CD4-positive, alpha-beta memory T cell (primary cell): ENCODE results near the gene ERP27. TPM values are rescaled to one million over a fixed set of nuclear protein-coding genes. Genes with fewer than 3 reads are reported as not detected.
A peak's percentile ranks its signal among the peaks of the same experiment; 100 is the strongest.

ENCODE experiments used
- CTCF ChIA-PET: fragments of 350-600 bp; sonication (Branson Sonifier 250); formaldehyde crosslinking; loops from one replicate; lab custom pipeline; 2021; ENCODE audit warnings: inconsistent platforms; ENCODE audit not compliant: partially characterized antibody; lab: Charles Lee
- POLR2A ChIA-PET: fragments of 350-600 bp; sonication (Branson Sonifier 250); formaldehyde crosslinking; loops from one replicate; lab custom pipeline; 2021; ENCODE audit not compliant: partially characterized antibody; lab: Charles Lee
- DNase-seq, 5 donors: peaks; one replicate each; pipeline versions ENCODE4 v3.0.0 to v3.0.0-alpha.2; 2020 to 2022; ENCODE audit warnings: mixed read lengths in 1 of 5
- H3K27ac ChIP-seq: one replicate; pipeline ENCODE4 v1.7.0; 2013; ENCODE audit warnings: low read depth, low read length
- H3K27me3 ChIP-seq: 2 replicates; pipeline ENCODE4 v1.7.0; 2013; ENCODE audit warnings: mild to moderate bottlenecking, low read length, moderate library complexity; ENCODE audit not compliant: insufficient read depth
- H3K36me3 ChIP-seq: 2 replicates; pipeline ENCODE4 v1.7.0; 2013; ENCODE audit warnings: mild to moderate bottlenecking, low read length, moderate library complexity; ENCODE audit not compliant: insufficient read depth
- H3K4me1 ChIP-seq: 2 replicates; pipeline ENCODE4 v1.7.0; 2013; ENCODE audit warnings: mild to moderate bottlenecking, low read length, moderate library complexity; ENCODE audit not compliant: insufficient read depth
- H3K4me3 ChIP-seq, 2 donors: one replicate each; pipeline ENCODE4 v1.7.0; 2013; ENCODE audit warnings: low read length in 2 of 2, mild to moderate bottlenecking in 1 of 2
- H3K9me3 ChIP-seq, 2 donors: one replicate each; pipeline ENCODE4 v1.7.0; 2013; ENCODE audit warnings: low read length in 2 of 2, control low read depth in 1 of 2; ENCODE audit not compliant: control insufficient read depth in 1 of 2
- H3K27ac Mint-ChIP-seq, 7 donors: one replicate each; pipeline ENCODE4 v1.8.0; 2020 to 2021; ENCODE audit warnings: mixed read lengths in 7 of 7, mild to moderate bottlenecking in 6 of 7, inconsistent platforms in 3 of 7, moderate library complexity in 3 of 7
- H3K27me3 Mint-ChIP-seq, 2 donors: one replicate each; pipeline ENCODE4 v1.8.0; 2020 to 2021; ENCODE audit warnings: mixed read lengths in 2 of 2
- H3K36me3 Mint-ChIP-seq, 2 donors: one replicate each; pipeline ENCODE4 v1.8.0; 2020 to 2021; ENCODE audit warnings: mixed read lengths in 2 of 2, inconsistent platforms in 1 of 2, mild to moderate bottlenecking in 1 of 2
- H3K4me1 Mint-ChIP-seq, 4 donors: one replicate each; pipeline ENCODE4 v1.8.0; 2020 to 2021; ENCODE audit warnings: mixed read lengths in 4 of 4, mild to moderate bottlenecking in 1 of 4
- H3K4me3 Mint-ChIP-seq, 8 donors: one replicate each; pipeline ENCODE4 v1.8.0; 2020 to 2021; ENCODE audit warnings: mixed read lengths in 8 of 8, mild to moderate bottlenecking in 7 of 8, moderate library complexity in 6 of 8, inconsistent platforms in 3 of 8
- H3K9me3 Mint-ChIP-seq, 8 donors: one replicate each; pipeline ENCODE4 v1.8.0; 2020 to 2021; ENCODE audit warnings: mixed read lengths in 8 of 8, mild to moderate bottlenecking in 5 of 8, inconsistent platforms in 3 of 8, moderate library complexity in 1 of 8
- intact Hi-C: fragments of 100-400 bp; cut with micrococcal nuclease; formaldehyde crosslinking; loops from one replicate; pipeline ENCODE4 v1.15.1; 2023
- polyA plus RNA-seq, 2 donors: library from polyadenylated mRNA; unstranded; fragments of 300-500 nt; fragmentation: Illumina TruSeq; gene quantifications; one replicate each; pipeline ENCODE4 v1.2.3, GENCODE V29; 2021
- total RNA-seq, 2 experiments: library from RNA; stranded (reverse); gene quantifications; one replicate each; pipeline ENCODE4 v1.2.3, GENCODE V29; 2021

The ERP27 gene
- total and polyA plus RNA-seq, 4 experiments from 2014 or later, result 3.4 to 11.5 (median 6.9) TPM

- Histone ChIP-seq H3K27ac (no peak overlapping the region), H3K27me3 (no peaks in the 10 kb centered on the region), H3K4me3 (no peak overlapping the region), H3K4me1 (peaks cover 15% of the 10 kb centered on the region), H3K36me3 (peaks cover 44% of the 10 kb centered on the region), H3K9me3 (no peaks in the 10 kb centered on the region)
- no peaks in the 10 kb centered on the region for H3K9me3 Mint-ChIP-seq
- intact Hi-C loops, result loop anchor here (2.0 to 5.0 kb wide), 3 partner anchors 20 to 73 kb away; partner anchors contain the start of gene MGP
- H3K27me3 Mint-ChIP-seq, result no peaks in the 10 kb centered on the region
- H3K36me3 Mint-ChIP-seq, result peaks cover 64 to 65% of the 10 kb centered on the region in 2 donors
- DNase-seq, result no peak
- H3K4me1 Mint-ChIP-seq, result peaks cover 11 to 34% (median 16%) of the 10 kb centered on the region in 4 donors
- CTCF ChIA-PET, result interaction anchor here (1.0 to 2.3 kb wide), 7 partner anchors 14 to 75 kb away, joined by 3 to 7 read pairs (median 3); no protein-coding TSS in a partner anchor
- POLR2A ChIA-PET, result interaction anchor here (1.0 to 1.9 kb wide), 5 partner anchors 9 to 151 kb away, joined by 3 to 6 read pairs (median 5); partner anchors contain the start of gene ERP27
- H3K27ac Mint-ChIP-seq, result peak overlapping the region; percentile 19 to 80 (median 78)
- H3K4me3 Mint-ChIP-seq, result peak overlapping the region in 1 of 8 donors; percentile 27
Observed at GRCh38 chr12:14920475-14921126, 17.7 kb downstream of the ERP27 start.

- H3K36me3 ChIP-seq, result peaks cover 52% of the 10 kb centered on the region
- no peak overlapping the region for H3K4me3 ChIP-seq
- intact Hi-C loops, result no loop called here
- ChIA-PET POLR2A (no interaction called here), CTCF (interaction anchor here (1.3 to 2.0 kb wide), 2 partner anchors 18 to 76 kb away, joined by 3 to 5 read pairs; no protein-coding TSS in a partner anchor)
- Mint-ChIP-seq H3K27me3 (no peaks in the 10 kb centered on the region), H3K27ac (peak overlapping the region in 2 of 7 donors; percentile 9 to 53), H3K4me1 (peaks cover 11 to 34% (median 16%) of the 10 kb centered on the region in 4 donors), H3K36me3 (peaks cover 75 to 76% of the 10 kb centered on the region in 2 donors), H3K9me3 (no peaks in the 10 kb centered on the region), H3K4me3 (no peak overlapping the region)
- H3K4me1 ChIP-seq, result peaks cover 15% of the 10 kb centered on the region
- H3K27me3 ChIP-seq, result no peaks in the 10 kb centered on the region
- H3K27ac ChIP-seq, result no peak overlapping the region
- DNase-seq, result no peak
- H3K9me3 ChIP-seq, result no peaks in the 10 kb centered on the region
Observed at GRCh38 chr12:14919455-14919854, 18.9 kb downstream of the ERP27 start.

- ChIA-PET CTCF (no interaction called here), POLR2A (no interaction called here)
- H3K36me3 ChIP-seq, result peaks cover 68% of the 10 kb centered on the region
- Mint-ChIP-seq H3K27me3 (no peaks in the 10 kb centered on the region), H3K9me3 (peaks cover 0 to 2% (median 0%) of the 10 kb centered on the region in 8 donors), H3K36me3 (peaks cover 88 to 89% of the 10 kb centered on the region in 2 donors), H3K4me3 (no peak overlapping the region), H3K4me1 (peaks cover 5 to 16% (median 8%) of the 10 kb centered on the region in 4 donors), H3K27ac (peak overlapping the region in 1 of 7 donors; percentile 44)
- no peaks in the 10 kb centered on the region for H3K27me3 ChIP-seq
- intact Hi-C loops, result no loop called here
- no peaks in the 10 kb centered on the region for H3K9me3 ChIP-seq
- no peak overlapping the region for H3K27ac ChIP-seq
- no peak for DNase-seq
- H3K4me1 ChIP-seq, result peaks cover 4% of the 10 kb centered on the region
- H3K4me3 ChIP-seq, result no peak overlapping the region
Observed at GRCh38 chr12:14915736-14916135, 22.6 kb downstream of the ERP27 start.

GRCh38 chr12:14913381-14913781 is 25.0 kb downstream of the ERP27 start:
- peaks cover 82% of the 10 kb centered on the region in 2 donors for H3K36me3 Mint-ChIP-seq
- peaks cover 0 to 7% (median 2%) of the 10 kb centered on the region in 4 donors for H3K4me1 Mint-ChIP-seq
- no peaks in the 10 kb centered on the region for H3K4me1 ChIP-seq
- peak overlapping the region in 2 of 7 donors; percentile 18 to 26 for H3K27ac Mint-ChIP-seq
- H3K4me3 Mint-ChIP-seq, result no peak overlapping the region
- POLR2A ChIA-PET, result no interaction called here
- H3K27me3 Mint-ChIP-seq, result no peaks in the 10 kb centered on the region
- peaks cover 0 to 2% (median 0%) of the 10 kb centered on the region in 8 donors for H3K9me3 Mint-ChIP-seq
- peaks cover 50% of the 10 kb centered on the region for H3K36me3 ChIP-seq
- H3K27ac ChIP-seq, result no peak overlapping the region
- intact Hi-C loops, result no loop called here
- DNase-seq, result no peak
- H3K4me3 ChIP-seq, result no peak overlapping the region
- H3K27me3 ChIP-seq, result no peaks in the 10 kb centered on the region
- H3K9me3 ChIP-seq, result no peaks in the 10 kb centered on the region
- CTCF ChIA-PET, result interaction anchor here (1.8 kb wide), 1 partner anchor 24 kb away, joined by 8 read pairs; the partner anchor contains the start of gene ERP27

GRCh38 chr12:14911131-14911530 is 27.2 kb downstream of the ERP27 start:
- no peak overlapping the region for H3K4me3 Mint-ChIP-seq
- peaks cover 71 to 72% of the 10 kb centered on the region in 2 donors for H3K36me3 Mint-ChIP-seq

GRCh38 chr12:14910090-14910915 is 28.0 kb downstream of the ERP27 start:
- H3K9me3 ChIP-seq, result no peaks in the 10 kb centered on the region
- no peak overlapping the region for H3K4me3 ChIP-seq
- peaks cover 3 to 13% (median 6%) of the 10 kb centered on the region in 4 donors for H3K4me1 Mint-ChIP-seq
- no peak for DNase-seq
- H3K27ac Mint-ChIP-seq, result peak overlapping the region in 4 of 7 donors; percentile 22 to 78 (median 48)
- H3K36me3 ChIP-seq, result peaks cover 21% of the 10 kb centered on the region
- H3K36me3 Mint-ChIP-seq, result peaks cover 65 to 66% of the 10 kb centered on the region in 2 donors
- intact Hi-C loops, result no loop called here
- H3K27me3 ChIP-seq, result no peaks in the 10 kb centered on the region
- H3K4me1 ChIP-seq, result peaks cover under 1% of the 10 kb centered on the region
- no peak overlapping the region for H3K27ac ChIP-seq
- H3K4me3 Mint-ChIP-seq, result no peak overlapping the region
- H3K27me3 Mint-ChIP-seq, result no peaks in the 10 kb centered on the region
- ChIA-PET POLR2A (no interaction called here), CTCF (interaction anchor here (0.9 kb wide), 1 partner anchor 28 kb away, joined by 3 read pairs; the partner anchor contains the start of gene ERP27)
- peaks cover 0 to 2% (median 0%) of the 10 kb centered on the region in 8 donors for H3K9me3 Mint-ChIP-seq

More at GRCh38 chr12:14911131-14911530, 27.2 kb downstream of the ERP27 start:
- Histone ChIP-seq H3K4me3 (no peak overlapping the region), H3K27me3 (no peaks in the 10 kb centered on the region), H3K27ac (no peak overlapping the region), H3K4me1 (no peaks in the 10 kb centered on the region), H3K36me3 (peaks cover 29% of the 10 kb centered on the region), H3K9me3 (no peaks in the 10 kb centered on the region)
- Mint-ChIP-seq H3K27me3 (no peaks in the 10 kb centered on the region), H3K9me3 (peaks cover 0 to 2% (median 0%) of the 10 kb centered on the region in 8 donors), H3K4me1 (peaks cover 0 to 9% (median 3%) of the 10 kb centered on the region in 4 donors), H3K27ac (peak overlapping the region in 3 of 7 donors; percentile 17 to 79 (median 29))
- no peak for DNase-seq
- intact Hi-C loops, result no loop called here
- ChIA-PET POLR2A (no interaction called here), CTCF (no interaction called here)
